Activated CD4-positive, CD25-positive, alpha-beta regulatory T cell treated with anti-CD3 and anti-CD28 coated beads, Interleukin-2, amount 50 U/mL, for 16 hours (primary cell): ENCODE measurements around the gene ARHGAP12.

ENCODE experiments used
- DNase-seq: peaks from one replicate; pipeline ENCODE4 v3.0.0-alpha.2; 2020; ENCODE audit warnings: low read depth, low spot score

ARHGAP12 gene

GRCh38 chr10:31822150-31822549, 106.5 kb downstream of the ARHGAP12 start:
- no peak for DNase-seq

GRCh38 chr10:31820778-31821369, 107.8 kb downstream of the ARHGAP12 start:
- DNase-seq = no peak

GRCh38 chr10:31820096-31820495, 108.5 kb downstream of the ARHGAP12 start:
- DNase-seq = no peak

- no peak for DNase-seq
These were observed 109.2 kb downstream of the ARHGAP12 start for GRCh38 chr10:31819391-31819820.

- no peak for DNase-seq
These were observed 112.3 kb downstream of the ARHGAP12 start for GRCh38 chr10:31816318-31816717.

GRCh38 chr10:31808258-31809218, 120.1 kb downstream of the ARHGAP12 start:
- DNase-seq = no peak

GRCh38 chr10:31804352-31804810, 124.2 kb downstream of the ARHGAP12 start:
- DNase-seq = no peak

- no peak for DNase-seq
These were observed 124.9 kb downstream of the ARHGAP12 start for GRCh38 chr10:31803606-31804351.

- no peak for DNase-seq
These were observed 129.4 kb downstream of the ARHGAP12 start for GRCh38 chr10:31799181-31799580.

- DNase-seq = no peak
These were observed 135.9 kb downstream of the ARHGAP12 start for GRCh38 chr10:31792745-31793144.

- no peak for DNase-seq
These were observed 139.1 kb downstream of the ARHGAP12 start for GRCh38 chr10:31789555-31789954.

- DNase-seq = no peak
These were observed 145.9 kb downstream of the ARHGAP12 start for GRCh38 chr10:31782701-31783100.

GRCh38 chr10:31780717-31781116, 147.9 kb downstream of the ARHGAP12 start:
- DNase-seq = no peak

GRCh38 chr10:31778627-31779026, 150.0 kb downstream of the ARHGAP12 start:
- no peak for DNase-seq

- DNase-seq = no peak
These were observed 152.5 kb downstream of the ARHGAP12 start for GRCh38 chr10:31776159-31776558.

- DNase-seq = no peak
These were observed 153.5 kb downstream of the ARHGAP12 start for GRCh38 chr10:31774928-31775650.

- no peak for DNase-seq
These were observed 154.2 kb downstream of the ARHGAP12 start for GRCh38 chr10:31774299-31774900.

- no peak for DNase-seq
These were observed 154.8 kb downstream of the ARHGAP12 start for GRCh38 chr10:31773749-31774298.

- DNase-seq = no peak
These were observed 157.2 kb downstream of the ARHGAP12 start for GRCh38 chr10:31771331-31771831.

- peak; percentile 17 for DNase-seq
These were observed 158.2 kb downstream of the ARHGAP12 start for GRCh38 chr10:31770307-31770902.
